Mesenteric fat pad (tissue), 1 donor: ENCODE data around the gene TBC1D9. TPM values are rescaled to one million over a fixed set of nuclear protein-coding genes. Genes with fewer than 3 reads are reported as not detected.

ENCODE experiments used
- DNase-seq: peaks from one replicate; pipeline ENCODE4 v3.0.0-alpha.2; 2020; ENCODE audit warnings: low spot score
- total RNA-seq: library from RNA; stranded (reverse); fragmentation: NEBNext Ultra II Directional; extraction: Animal tissue kit (Norgen Biotek cat#: 25700); gene quantifications from one replicate; pipeline ENCODE4 v1.2.1, GENCODE V29; 2021
- donor health status: DM: yes; HTN: yes; CAD: no.

The TBC1D9 gene
- total RNA-seq, 1 donor from 2014 or later = 55.5 TPM

GRCh38 chr4:140653718-140654494, 102.3 kb downstream of the TBC1D9 start:
- DNase-seq = no peak

GRCh38 chr4:140652601-140653000, 103.6 kb downstream of the TBC1D9 start:
- DNase-seq = no peak

- no peak for DNase-seq
Observed at GRCh38 chr4:140648716-140649308, 107.4 kb downstream of the TBC1D9 start.

- DNase-seq = no peak
Observed at GRCh38 chr4:140645614-140646412, 110.4 kb downstream of the TBC1D9 start.

- no peak for DNase-seq
Observed at GRCh38 chr4:140645196-140645595, 111.0 kb downstream of the TBC1D9 start.

GRCh38 chr4:140644470-140645185, 111.6 kb downstream of the TBC1D9 start:
- DNase-seq = no peak

GRCh38 chr4:140643571-140644055, 112.6 kb downstream of the TBC1D9 start:
- DNase-seq = no peak

GRCh38 chr4:140642674-140643437, 113.3 kb downstream of the TBC1D9 start:
- no peak for DNase-seq

- DNase-seq = no peak
Observed at GRCh38 chr4:140641789-140642439, 114.3 kb downstream of the TBC1D9 start.

- DNase-seq = no peak
Observed at GRCh38 chr4:140641105-140641555, 115.1 kb downstream of the TBC1D9 start.

- DNase-seq = no peak
Observed at GRCh38 chr4:140640150-140640748, 115.9 kb downstream of the TBC1D9 start.

GRCh38 chr4:140639066-140639465, 117.1 kb downstream of the TBC1D9 start:
- DNase-seq = no peak

- no peak for DNase-seq
Observed at GRCh38 chr4:140637836-140638235, 118.3 kb downstream of the TBC1D9 start.

GRCh38 chr4:140635606-140636005, 120.6 kb downstream of the TBC1D9 start:
- DNase-seq = no peak

GRCh38 chr4:140633951-140634350, 122.2 kb downstream of the TBC1D9 start:
- DNase-seq = no peak

GRCh38 chr4:140633124-140633523, 123.1 kb downstream of the TBC1D9 start:
- DNase-seq = no peak

GRCh38 chr4:140630246-140630645, 125.9 kb downstream of the TBC1D9 start:
- DNase-seq = no peak

GRCh38 chr4:140628016-140628415, 128.2 kb downstream of the TBC1D9 start:
- DNase-seq = no peak

- no peak for DNase-seq
Observed at GRCh38 chr4:140626661-140627376, 129.4 kb downstream of the TBC1D9 start.
